Measurements from ENCODE around the gene SLC39A1.

SLC39A1 gene

GRCh38 chr1:153951801-153952200 is 11.5 kb downstream of the SLC39A1 start:
- Mint-ChIP-seq H3K4me3 (no peak overlapping the region), H3K36me3 (peaks cover 60% of the 10 kb centered on the region), H3K27ac (no peak overlapping the region), H3K4me1 (peaks cover 42% of the 10 kb centered on the region), H3K9me3 (no peaks in the 10 kb centered on the region), H3K27me3 (no peaks in the 10 kb centered on the region)
- CTCF ChIA-PET: no interaction called here
- DNase-seq: no peak

GRCh38 chr1:153951183-153951582 is 12.2 kb downstream of the SLC39A1 start:
- H3K4me1 Mint-ChIP-seq: peaks cover 38% of the 10 kb centered on the region
- no peaks in the 10 kb centered on the region for H3K27me3 Mint-ChIP-seq
- no peak for DNase-seq
- H3K9me3 Mint-ChIP-seq: no peaks in the 10 kb centered on the region
- no peak overlapping the region for H3K4me3 Mint-ChIP-seq
- H3K36me3 Mint-ChIP-seq: peaks cover 62% of the 10 kb centered on the region
- no peak overlapping the region for H3K27ac Mint-ChIP-seq
- CTCF ChIA-PET: no interaction called here

GRCh38 chr1:153946622-153947241 is 16.6 kb downstream of the SLC39A1 start, which contains the start of gene DENND4B:
Gene DENND4B (minus strand): TSS chr1:153946718. CDS start chr1:153944374, 2,344 bp downstream.
- Mint-ChIP-seq H3K4me1 (peaks cover 36% of the 10 kb centered on the region), H3K27me3 (peaks cover 4% of the 10 kb centered on the region), H3K4me3 (peak within 1 kb of the TSS; percentile 96), H3K36me3 (peaks cover 67% of the 10 kb centered on the region), H3K9me3 (no peaks in the 10 kb centered on the region), H3K27ac (peak within 1 kb of the TSS; percentile 99)
- peak; percentile 80 for DNase-seq
- CTCF ChIA-PET: interaction anchor here (0.6 to 3.3 kb wide), 15 partner anchors 9 to 380 kb away, joined by 3 to 23 read pairs (median 4); partner anchors contain the start of genes CREB3L4, GATAD2B, RAB13 and RPS27

- Mint-ChIP-seq H3K4me1 (peaks cover 40% of the 10 kb centered on the region), H3K36me3 (peaks cover 65% of the 10 kb centered on the region), H3K27me3 (peaks cover 4% of the 10 kb centered on the region), H3K4me3 (peak overlapping the region; percentile 96), H3K9me3 (no peaks in the 10 kb centered on the region), H3K27ac (peak overlapping the region; percentile 99)
- CTCF ChIA-PET: interaction anchor here (0.6 to 3.3 kb wide), 16 partner anchors 10 to 380 kb away, joined by 3 to 23 read pairs (median 4); partner anchors contain the start of genes CREB3L4, GATAD2B, JTB and RAB13
- peak; percentile 87 for DNase-seq
Measured at GRCh38 chr1:153945795-153946621, 17.3 kb downstream of the SLC39A1 start.

- peak overlapping the region; percentile 99 for H3K27ac Mint-ChIP-seq
- peaks cover 62% of the 10 kb centered on the region for H3K36me3 Mint-ChIP-seq
- peaks cover 4% of the 10 kb centered on the region for H3K27me3 Mint-ChIP-seq
- peak; percentile 90 for DNase-seq
- peak overlapping the region; percentile 96 for H3K4me3 Mint-ChIP-seq
- peaks cover 42% of the 10 kb centered on the region for H3K4me1 Mint-ChIP-seq
- no peaks in the 10 kb centered on the region for H3K9me3 Mint-ChIP-seq
- CTCF ChIA-PET: interaction anchor here (0.7 to 3.3 kb wide), 17 partner anchors 9 to 268 kb away, joined by 3 to 23 read pairs (median 6); partner anchors contain the start of genes CREB3L4, GATAD2B, JTB and RAB13
Measured at GRCh38 chr1:153945131-153945794, 18.1 kb downstream of the SLC39A1 start.

- H3K4me3 Mint-ChIP-seq: peak overlapping the region; percentile 96
- no peaks in the 10 kb centered on the region for H3K9me3 Mint-ChIP-seq
- DNase-seq: no peak
- CTCF ChIA-PET: interaction anchor here (0.7 to 3.3 kb wide), 14 partner anchors 10 to 267 kb away, joined by 3 to 23 read pairs (median 6); partner anchors contain the start of genes CREB3L4, GATAD2B, JTB and RAB13
- peaks cover 64% of the 10 kb centered on the region for H3K36me3 Mint-ChIP-seq
- peaks cover 4% of the 10 kb centered on the region for H3K27me3 Mint-ChIP-seq
- peak overlapping the region; percentile 99 for H3K27ac Mint-ChIP-seq
- peaks cover 43% of the 10 kb centered on the region for H3K4me1 Mint-ChIP-seq
Measured at GRCh38 chr1:153944827-153945117, 18.6 kb downstream of the SLC39A1 start.

GRCh38 chr1:153944005-153944826 is 19.1 kb downstream of the SLC39A1 start:
- Mint-ChIP-seq H3K27ac (peak overlapping the region; percentile 99), H3K9me3 (no peaks in the 10 kb centered on the region), H3K27me3 (peaks cover 4% of the 10 kb centered on the region), H3K36me3 (peaks cover 69% of the 10 kb centered on the region), H3K4me3 (peak overlapping the region; percentile 96), H3K4me1 (peaks cover 43% of the 10 kb centered on the region)
- CTCF ChIA-PET: interaction anchor here (0.7 to 3.3 kb wide), 13 partner anchors 11 to 267 kb away, joined by 3 to 23 read pairs (median 5); partner anchors contain the start of genes CREB3L4, GATAD2B, JTB and RAB13
- no peak for DNase-seq

GRCh38 chr1:153942766-153943549 is 20.4 kb downstream of the SLC39A1 start:
- peaks cover 4% of the 10 kb centered on the region for H3K27me3 Mint-ChIP-seq
- peak overlapping the region; percentile 20 for H3K4me3 Mint-ChIP-seq
- no peak for DNase-seq
- H3K9me3 Mint-ChIP-seq: no peaks in the 10 kb centered on the region
- CTCF ChIA-PET: interaction anchor here (1.0 kb wide), 1 partner anchor 120 kb away, joined by 3 read pairs; no protein-coding TSS in a partner anchor
- H3K36me3 Mint-ChIP-seq: peaks cover 64% of the 10 kb centered on the region
- peaks cover 43% of the 10 kb centered on the region for H3K4me1 Mint-ChIP-seq
- H3K27ac Mint-ChIP-seq: peak overlapping the region; percentile 45

GRCh38 chr1:153941826-153942725 is 21.3 kb downstream of the SLC39A1 start:
- Mint-ChIP-seq H3K4me3 (no peak overlapping the region), H3K9me3 (no peaks in the 10 kb centered on the region), H3K36me3 (peaks cover 66% of the 10 kb centered on the region), H3K27me3 (peaks cover 4% of the 10 kb centered on the region), H3K4me1 (peaks cover 42% of the 10 kb centered on the region), H3K27ac (peak overlapping the region; percentile 45)
- CTCF ChIA-PET: no interaction called here
- DNase-seq: no peak

GRCh38 chr1:153940756-153941155 is 22.6 kb downstream of the SLC39A1 start:
- peaks cover 75% of the 10 kb centered on the region for H3K36me3 Mint-ChIP-seq
- H3K27me3 Mint-ChIP-seq: peaks cover 4% of the 10 kb centered on the region
- peak overlapping the region; percentile 66 for H3K27ac Mint-ChIP-seq
- H3K9me3 Mint-ChIP-seq: no peaks in the 10 kb centered on the region
- no peak for DNase-seq
- peaks cover 37% of the 10 kb centered on the region for H3K4me1 Mint-ChIP-seq
- CTCF ChIA-PET: no interaction called here
- no peak overlapping the region for H3K4me3 Mint-ChIP-seq

GRCh38 chr1:153939476-153939875 is 23.9 kb downstream of the SLC39A1 start:
- no peak overlapping the region for H3K4me3 Mint-ChIP-seq
- no peak overlapping the region for H3K27ac Mint-ChIP-seq
- peaks cover 78% of the 10 kb centered on the region for H3K36me3 Mint-ChIP-seq
- H3K27me3 Mint-ChIP-seq: no peaks in the 10 kb centered on the region
- CTCF ChIA-PET: interaction anchor here (1.1 to 1.3 kb wide), 2 partner anchors 15 to 17 kb away, joined by 3 read pairs; partner anchors contain the start of gene GATAD2B
- DNase-seq: peak; percentile 11
- H3K4me1 Mint-ChIP-seq: peaks cover 33% of the 10 kb centered on the region
- no peaks in the 10 kb centered on the region for H3K9me3 Mint-ChIP-seq

- Mint-ChIP-seq H3K27me3 (no peaks in the 10 kb centered on the region), H3K9me3 (no peaks in the 10 kb centered on the region), H3K27ac (no peak overlapping the region), H3K4me1 (peaks cover 28% of the 10 kb centered on the region), H3K36me3 (peaks cover 78% of the 10 kb centered on the region), H3K4me3 (no peak overlapping the region)
- CTCF ChIA-PET: interaction anchor here (1.1 kb wide), 1 partner anchor 15 kb away, joined by 3 read pairs; no protein-coding TSS in a partner anchor
- DNase-seq: peak; percentile 16
Measured at GRCh38 chr1:153938996-153939395, 24.3 kb downstream of the SLC39A1 start.
